Activated CD4-positive, alpha-beta T cell treated with anti-CD3 and anti-CD28 coated beads, Interleukin-2, amount 10 ng/mL, durations not matched to agents 24 days and 14 days (primary cell): ENCODE results near the gene CDIPT. TPM values are rescaled to one million over a fixed set of nuclear protein-coding genes. Genes with fewer than 3 reads are reported as not detected.

Source experiments
- DNase-seq: peaks from one replicate; pipeline ENCODE4 v3.0.0; 2022
- H3K27ac Mint-ChIP-seq: one replicate; pipeline ENCODE4 v1.8.0; 2022; ENCODE audit warnings: mild to moderate bottlenecking, mixed read lengths
- H3K27me3 Mint-ChIP-seq: one replicate; pipeline ENCODE4 v1.8.0; 2022; ENCODE audit warnings: mixed read lengths
- H3K36me3 Mint-ChIP-seq: one replicate; pipeline ENCODE4 v1.8.0; 2022; ENCODE audit warnings: low read depth, mild to moderate bottlenecking, mixed read lengths
- H3K4me1 Mint-ChIP-seq: one replicate; pipeline ENCODE4 v1.8.0; 2021; ENCODE audit warnings: mixed read lengths
- H3K4me3 Mint-ChIP-seq: one replicate; pipeline ENCODE4 v1.8.0; 2022; ENCODE audit warnings: mild to moderate bottlenecking, moderate library complexity, mixed read lengths
- H3K9me3 Mint-ChIP-seq: one replicate; pipeline ENCODE4 v1.8.0; 2021; ENCODE audit warnings: mixed read lengths
- intact Hi-C: fragments of 100-400 bp; cut with micrococcal nuclease; formaldehyde crosslinking; loops from one replicate; pipeline ENCODE4 v1.15.1; 2023
- total RNA-seq: library from RNA; stranded (reverse); gene quantifications from 2 replicates; pipeline ENCODE4 v1.2.3, GENCODE V29; 2022

The CDIPT gene
- total RNA-seq, 1 donor from 2014 or later, result 69.2 TPM

GRCh38 chr16:29821643-29822115, 41.3 kb downstream of the CDIPT start:
- no peak for DNase-seq
- Mint-ChIP-seq H3K4me3 (peak overlapping the region; percentile 99), H3K27ac (peak overlapping the region; percentile 91), H3K36me3 (peaks cover 39% of the 10 kb centered on the region), H3K27me3 (no peaks in the 10 kb centered on the region), H3K9me3 (no peaks in the 10 kb centered on the region), H3K4me1 (peaks cover 62% of the 10 kb centered on the region)
- intact Hi-C loops, result no loop called here

- H3K36me3 Mint-ChIP-seq, result peaks cover 39% of the 10 kb centered on the region
- peak overlapping the region; percentile 91 for H3K27ac Mint-ChIP-seq
- peak overlapping the region; percentile 99 for H3K4me3 Mint-ChIP-seq
- H3K9me3 Mint-ChIP-seq, result no peaks in the 10 kb centered on the region
- peaks cover 58% of the 10 kb centered on the region for H3K4me1 Mint-ChIP-seq
- peak; percentile 85 for DNase-seq
- intact Hi-C loops, result loop anchor here (1.0 kb wide), 2 partner anchors 10 to 31 kb away; partner anchors contain the start of gene KIF22
- peaks cover under 1% of the 10 kb centered on the region for H3K27me3 Mint-ChIP-seq
Measured at GRCh38 chr16:29820730-29821642, 42.0 kb downstream of the CDIPT start.

- Mint-ChIP-seq H3K27me3 (peaks cover 2% of the 10 kb centered on the region), H3K4me3 (peak within 1 kb of the TSS; percentile 99), H3K4me1 (peaks cover 58% of the 10 kb centered on the region), H3K9me3 (no peaks in the 10 kb centered on the region), H3K27ac (peak within 1 kb of the TSS; percentile 91), H3K36me3 (peaks cover 37% of the 10 kb centered on the region)
- intact Hi-C loops, result loop anchor here (1.0 kb wide), 2 partner anchors 9 to 30 kb away; partner anchors contain the start of gene KIF22
- peak; percentile 91 for DNase-seq
Measured at GRCh38 chr16:29820271-29820701, 42.7 kb downstream of the CDIPT start, which contains the start of gene MVP. TSS of gene MVP (plus strand) at chr16:29820462. CDS start at chr16:29830550, 10,088 bp downstream.

- DNase-seq, result no peak
- H3K36me3 Mint-ChIP-seq, result peaks cover 33% of the 10 kb centered on the region
- peaks cover 57% of the 10 kb centered on the region for H3K4me1 Mint-ChIP-seq
- no peaks in the 10 kb centered on the region for H3K9me3 Mint-ChIP-seq
- H3K27me3 Mint-ChIP-seq, result peaks cover 2% of the 10 kb centered on the region
- H3K4me3 Mint-ChIP-seq, result peak overlapping the region; percentile 99
- intact Hi-C loops, result loop anchor here (10.0 kb wide), 1 partner anchor 235 kb away; a partner anchor contains a TSS
- peak overlapping the region; percentile 91 for H3K27ac Mint-ChIP-seq
Measured at GRCh38 chr16:29819506-29819905, 43.5 kb downstream of the CDIPT start.

GRCh38 chr16:29818082-29818481, 44.9 kb downstream of the CDIPT start:
- peak overlapping the region; percentile 94 for H3K27ac Mint-ChIP-seq
- intact Hi-C loops, result loop anchor here (10.0 kb wide), 1 partner anchor 237 kb away; a partner anchor contains a TSS
- peaks cover 63% of the 10 kb centered on the region for H3K4me1 Mint-ChIP-seq
- peaks cover 33% of the 10 kb centered on the region for H3K36me3 Mint-ChIP-seq
- H3K4me3 Mint-ChIP-seq, result peak overlapping the region; percentile 99
- peaks cover 4% of the 10 kb centered on the region for H3K27me3 Mint-ChIP-seq
- DNase-seq, result no peak
- H3K9me3 Mint-ChIP-seq, result no peaks in the 10 kb centered on the region

- peak overlapping the region; percentile 94 for H3K27ac Mint-ChIP-seq
- H3K9me3 Mint-ChIP-seq, result no peaks in the 10 kb centered on the region
- peak; percentile 89 for DNase-seq
- H3K36me3 Mint-ChIP-seq, result peaks cover 30% of the 10 kb centered on the region
- H3K4me1 Mint-ChIP-seq, result peaks cover 60% of the 10 kb centered on the region
- intact Hi-C loops, result loop anchor here (1.0 to 10.0 kb wide), 7 partner anchors 9 to 238 kb away; partner anchors contain the start of genes CDIPT, KIF22 and TAOK2
- peaks cover 6% of the 10 kb centered on the region for H3K27me3 Mint-ChIP-seq
- H3K4me3 Mint-ChIP-seq, result peak overlapping the region; percentile 91
Measured at GRCh38 chr16:29816694-29817441, 46.2 kb downstream of the CDIPT start.

GRCh38 chr16:29815793-29816693, 47.0 kb downstream of the CDIPT start, which contains the start of gene PAGR1:
TSS of gene PAGR1 (plus strand) at chr16:29816152. CDS start at chr16:29816526, 374 bp downstream.
- intact Hi-C loops, result loop anchor here (1.0 to 10.0 kb wide), 6 partner anchors 8 to 239 kb away; partner anchors contain the start of genes CDIPT, KIF22 and TAOK2
- peak within 1 kb of the TSS; percentile 91 for H3K4me3 Mint-ChIP-seq
- peaks cover 31% of the 10 kb centered on the region for H3K36me3 Mint-ChIP-seq
- DNase-seq, result peak; percentile 100
- H3K27me3 Mint-ChIP-seq, result peaks cover 6% of the 10 kb centered on the region
- peaks cover 62% of the 10 kb centered on the region for H3K4me1 Mint-ChIP-seq
- no peaks in the 10 kb centered on the region for H3K9me3 Mint-ChIP-seq
- peak within 1 kb of the TSS; percentile 94 for H3K27ac Mint-ChIP-seq

GRCh38 chr16:29815032-29815721, 47.8 kb downstream of the CDIPT start:
- H3K4me3 Mint-ChIP-seq, result peak overlapping the region; percentile 91
- peaks cover 68% of the 10 kb centered on the region for H3K4me1 Mint-ChIP-seq
- H3K27ac Mint-ChIP-seq, result peak overlapping the region; percentile 94
- DNase-seq, result peak; percentile 73
- intact Hi-C loops, result loop anchor here (10.0 kb wide), 1 partner anchor 240 kb away; a partner anchor contains a TSS
- H3K27me3 Mint-ChIP-seq, result peaks cover 6% of the 10 kb centered on the region
- H3K9me3 Mint-ChIP-seq, result no peaks in the 10 kb centered on the region
- H3K36me3 Mint-ChIP-seq, result peaks cover 35% of the 10 kb centered on the region

GRCh38 chr16:29814592-29814991, 48.4 kb downstream of the CDIPT start:
- Mint-ChIP-seq H3K4me1 (peaks cover 67% of the 10 kb centered on the region), H3K27ac (peak overlapping the region; percentile 94), H3K36me3 (peaks cover 34% of the 10 kb centered on the region), H3K9me3 (no peaks in the 10 kb centered on the region), H3K27me3 (peaks cover 6% of the 10 kb centered on the region), H3K4me3 (peak overlapping the region; percentile 91)
- intact Hi-C loops, result loop anchor here (10.0 kb wide), 1 partner anchor 240 kb away; a partner anchor contains a TSS
- DNase-seq, result no peak

GRCh38 chr16:29813644-29814562, 49.1 kb downstream of the CDIPT start:
- DNase-seq, result no peak
- Mint-ChIP-seq H3K9me3 (no peaks in the 10 kb centered on the region), H3K27ac (no peak overlapping the region), H3K36me3 (peaks cover 33% of the 10 kb centered on the region), H3K27me3 (peaks cover 6% of the 10 kb centered on the region), H3K4me3 (peak overlapping the region; percentile 50), H3K4me1 (peaks cover 65% of the 10 kb centered on the region)
- intact Hi-C loops, result loop anchor here (10.0 kb wide), 1 partner anchor 241 kb away; a partner anchor contains a TSS
